Breast epithelium (tissue), 4 donors: ENCODE measurements around the gene FOXA3. TPM values are rescaled to one million over a fixed set of nuclear protein-coding genes. Genes with fewer than 3 reads are reported as not detected.
"Not testable (repeated sequence)": the region's sequence is repeated elsewhere in the genome, so short reads cannot be mapped to it uniquely, and the experiment has no call there.

ENCODE experiments used
- DNase-seq, 2 donors: peaks; one replicate each; pipeline ENCODE4 v3.0.0-alpha.2; 2019; ENCODE audit warnings: low spot score in 2 of 2
- H3K27ac ChIP-seq, 2 donors: fragments of 200-600 bp; sonication (generic) in 1 of 2; one replicate each; pipeline ENCODE4 v1.5.1; 2016 to 2019; ENCODE audit warnings: mild to moderate bottlenecking in 1 of 2
- H3K27me3 ChIP-seq, 2 donors: fragments of 200-600 bp; sonication (generic) in 1 of 2; one replicate each; pipeline versions ENCODE4 v1.5.1 to v1.6.0; 2017 to 2019; ENCODE audit warnings: control low read depth in 1 of 2, mild to moderate bottlenecking in 1 of 2
- H3K36me3 ChIP-seq: fragments of 200-600 bp; one replicate; pipeline ENCODE4 v1.5.1; 2019
- H3K4me1 ChIP-seq, 2 donors: fragments of 200-600 bp; sonication (generic); one replicate each; pipeline ENCODE4 v1.5.1; 2016 to 2019; ENCODE audit warnings: control low read depth in 1 of 2
- H3K4me3 ChIP-seq, 3 donors: fragments of 200-600 bp; sonication (generic); 1 replicate in 2 of 3; 2 replicates in 1 of 3; pipeline ENCODE4 v1.5.1; 2016 to 2019; ENCODE audit warnings: mild to moderate bottlenecking in 3 of 3, moderate library complexity in 2 of 3
- H3K9me3 ChIP-seq, 2 donors: fragments of 200-600 bp; sonication (generic) in 1 of 2; one replicate each; pipeline ENCODE4 v1.5.1; 2016 to 2019; ENCODE audit warnings: control low read depth in 1 of 2
- CTCF ChIP-seq, 3 donors: fragments of 450-650 bp; IDR thresholded peaks; one replicate each; pipeline ENCODE4 v1.5.1; 2016 to 2017; ENCODE audit warnings: antibody characterized with exemption in 3 of 3, mild to moderate bottlenecking in 3 of 3, moderate library complexity in 3 of 3
- POLR2A ChIP-seq: fragments of 450-650 bp; IDR thresholded peaks from one replicate; pipeline ENCODE4 v1.6.1; 2016; ENCODE audit warnings: antibody characterized with exemption, mild to moderate bottlenecking, moderate library complexity
- POLR2AphosphoS5 ChIP-seq, 3 donors: sonication (generic); formaldehyde crosslinking; IDR thresholded peaks; one replicate each; pipeline ENCODE4 v1.6.1; 2017; ENCODE audit warnings: antibody characterized with exemption in 3 of 3
- intact Hi-C: fragments of 100-400 bp; cut with DNase I; formaldehyde crosslinking; loops from one replicate; pipeline ENCODE4 v1.15.1; 2023; ENCODE audit warnings: low total_unique reads
- total RNA-seq, 3 donors: library from RNA; depleted of rRNA; stranded (reverse); fragments of >200 nt; gene quantifications; one replicate each; pipeline ENCODE4 v1.1.0, GENCODE V29; 2016

Gene FOXA3
- total RNA-seq, 3 donors from 2014 or later, result 0.33 TPM; not detected in 2

GRCh38 chr19:45887200-45887710 lies 23.1 kb downstream of the FOXA3 start:
- no peak for TF ChIP-seq POLR2A
- TF ChIP-seq POLR2AphosphoS5 (IDR thresholded peaks at IDR 0.05), result no peak
- no peak for TF ChIP-seq CTCF (IDR thresholded peaks at IDR 0.05)
- no peak for DNase-seq
- H3K4me3 ChIP-seq, result peak overlapping the region; percentile 80 to 86 (median 84)
- H3K9me3 ChIP-seq, result no peaks in the 10 kb centered on the region
- H3K4me1 ChIP-seq, result peaks cover 16 to 22% of the 10 kb centered on the region in 2 donors
- intact Hi-C loops, result no loop called here
- H3K36me3 ChIP-seq, result no peaks in the 10 kb centered on the region
- peaks cover 0 to 2% of the 10 kb centered on the region in 2 donors for H3K27me3 ChIP-seq
- peak overlapping the region; percentile 91 to 92 for H3K27ac ChIP-seq

- intact Hi-C loops, result loop anchor here (2.0 kb wide), 1 partner anchor 119 kb away; no protein-coding TSS in a partner anchor
- Histone ChIP-seq H3K36me3 (no peaks in the 10 kb centered on the region), H3K4me1 (peaks cover 7 to 8% of the 10 kb centered on the region in 2 donors), H3K4me3 (no peak overlapping the region), H3K27ac (no peak overlapping the region), H3K27me3 (peaks cover 0 to 2% of the 10 kb centered on the region in 2 donors), H3K9me3 (no peaks in the 10 kb centered on the region)
- TF ChIP-seq POLR2AphosphoS5 (IDR thresholded peaks at IDR 0.05) (no peak), POLR2A (no peak), CTCF (IDR thresholded peaks at IDR 0.05) (no peak)
- no peak for DNase-seq
Observed at GRCh38 chr19:45889210-45889885, 25.2 kb downstream of the FOXA3 start.

- intact Hi-C loops, result no loop called here
Observed at GRCh38 chr19:45890877-45891276, 26.8 kb downstream of the FOXA3 start.

GRCh38 chr19:45895519-45895972 lies 31.4 kb downstream of the FOXA3 start:
- intact Hi-C loops, result no loop called here
- Histone ChIP-seq H3K4me3 (no peak overlapping the region), H3K4me1 (no peaks in the 10 kb centered on the region), H3K27ac (peak overlapping the region in 1 of 2 donors; percentile 74), H3K9me3 (no peaks in the 10 kb centered on the region), H3K36me3 (no peaks in the 10 kb centered on the region), H3K27me3 (no peaks in the 10 kb centered on the region)
- TF ChIP-seq POLR2A (no peak), CTCF (IDR thresholded peaks at IDR 0.05) (no peak), POLR2AphosphoS5 (IDR thresholded peaks at IDR 0.05) (no peak)
- no peak for DNase-seq

More at GRCh38 chr19:45890877-45891276, 26.8 kb downstream of the FOXA3 start:
- Histone ChIP-seq H3K9me3 (no peaks in the 10 kb centered on the region), H3K36me3 (no peaks in the 10 kb centered on the region), H3K27ac (no peak overlapping the region), H3K27me3 (no peaks in the 10 kb centered on the region), H3K4me3 (no peak overlapping the region), H3K4me1 (no peaks in the 10 kb centered on the region)
- TF ChIP-seq POLR2AphosphoS5 (IDR thresholded peaks at IDR 0.05) (no peak), CTCF (IDR thresholded peaks at IDR 0.05) (no peak), POLR2A (no peak)
- no peak for DNase-seq

- H3K36me3 ChIP-seq, H3K9me3 ChIP-seq, DNase-seq, H3K27me3 ChIP-seq, H3K4me1 ChIP-seq, intact Hi-C loops, H3K4me3 ChIP-seq: not testable (repeated sequence)
- peak overlapping the region in 1 of 2 donors; percentile 74 for H3K27ac ChIP-seq
Observed at GRCh38 chr19:45895983-45896599, 32.0 kb downstream of the FOXA3 start.
